ENCODE results near the gene DAPK1.

- no peak for TF ChIP-seq CTCF (IDR thresholded peaks at IDR 0.05; ENCODE audit: poor library complexity)
- TF ChIP-seq EZH2 (IDR thresholded peaks at IDR 0.05; ENCODE audit: borderline replicate concordance) = no peak
These were observed 150.9 kb downstream of the DAPK1 start for GRCh38 chr9:87648606-87649005.
